Measurements from ENCODE around the gene ARRDC5. TPM values are rescaled to one million over a fixed set of nuclear protein-coding genes. Genes with fewer than 3 reads are reported as not detected.

ARRDC5 gene
- total RNA-seq (2022; extraction: Qiagen RNA extraction): not detected in 5 replicates

GRCh38 chr19:4902796-4903195 lies at the start of gene ARRDC5:
TSS of gene ARRDC5 (minus strand) at chr19:4902896. CDS start at chr19:4902825, 71 bp downstream.

GRCh38 chr19:4909156-4909896 lies 6.6 kb upstream of the ARRDC5 start, which contains the start of gene UHRF1:
TSS of gene UHRF1 (plus strand) at chr19:4909501. CDS start at chr19:4910886, 1,385 bp downstream.

GRCh38 chr19:4867534-4868285 lies 35.0 kb downstream of the ARRDC5 start, which contains the start of gene PLIN3:
TSS of gene PLIN3 (minus strand) at chr19:4867667. CDS start at chr19:4861394, 6,273 bp downstream.

Other genes with a start within 250 kb of the ARRDC5 start
- 116 to 145 TPM (median 140 TPM) in 5 replicates for gene MYDGF, start 232.6 kb downstream of the ARRDC5 start, total RNA-seq (2022; extraction: Qiagen RNA extraction)
- gene DPP9, start 179.1 kb downstream of the ARRDC5 start, total RNA-seq (2022; extraction: Qiagen RNA extraction): 55.3 to 61.0 TPM (median 56.0 TPM) in 5 replicates
- gene FEM1A, start 111.2 kb downstream of the ARRDC5 start, total RNA-seq (2022; extraction: Qiagen RNA extraction): 5.5 to 5.8 TPM (median 5.7 TPM) in 5 replicates
- gene TICAM1, start 71.2 kb downstream of the ARRDC5 start, total RNA-seq (2022; extraction: Qiagen RNA extraction): 8.2 to 11.5 TPM (median 10.2 TPM) in 5 replicates
- 165 to 190 TPM (median 174 TPM) in 5 replicates for gene PLIN3, start 35.2 kb downstream of the ARRDC5 start, total RNA-seq (2022; extraction: Qiagen RNA extraction)
- gene UHRF1, start 6.6 kb upstream of the ARRDC5 start, total RNA-seq (2022; extraction: Qiagen RNA extraction): 44.4 to 48.8 TPM (median 44.5 TPM) in 5 replicates
- gene KDM4B, start 66.2 kb upstream of the ARRDC5 start, total RNA-seq (2022; extraction: Qiagen RNA extraction): 8.5 to 10.1 TPM (median 9.7 TPM) in 5 replicates

Measured in A549 treated with AZD2906 at 1 μM for 4 hours (cell line).